ENCODE data around the gene TRABD. TPM values are rescaled to one million over a fixed set of nuclear protein-coding genes. Genes with fewer than 3 reads are reported as not detected.

Gene TRABD
- total and polyA plus RNA-seq, 7 donors = 14.2 to 88.1 (median 21.4) TPM

GRCh38 chr22:50246242-50247175, 60.8 kb downstream of the TRABD start:
- H3K36me3 ChIP-seq = peaks cover 0 to 14% (median 3%) of the 10 kb centered on the region in 4 donors
- H3K4me3 ChIP-seq = no peak overlapping the region
- no peaks in the 10 kb centered on the region for H3K9me3 ChIP-seq
- H3K27me3 ChIP-seq = no peaks in the 10 kb centered on the region
- intact Hi-C loops (cut with DNase I) = loop anchor here (2.0 to 5.0 kb wide), 2 partner anchors 56 to 281 kb away; partner anchors contain the start of gene SCO2
- no peak for DNase-seq
- peaks cover 3 to 74% (median 54%) of the 10 kb centered on the region in 4 donors for H3K4me1 ChIP-seq
- peak overlapping the region in 1 of 4 donors; percentile 92 for H3K27ac ChIP-seq
- TF ChIP-seq, protein P1, sequence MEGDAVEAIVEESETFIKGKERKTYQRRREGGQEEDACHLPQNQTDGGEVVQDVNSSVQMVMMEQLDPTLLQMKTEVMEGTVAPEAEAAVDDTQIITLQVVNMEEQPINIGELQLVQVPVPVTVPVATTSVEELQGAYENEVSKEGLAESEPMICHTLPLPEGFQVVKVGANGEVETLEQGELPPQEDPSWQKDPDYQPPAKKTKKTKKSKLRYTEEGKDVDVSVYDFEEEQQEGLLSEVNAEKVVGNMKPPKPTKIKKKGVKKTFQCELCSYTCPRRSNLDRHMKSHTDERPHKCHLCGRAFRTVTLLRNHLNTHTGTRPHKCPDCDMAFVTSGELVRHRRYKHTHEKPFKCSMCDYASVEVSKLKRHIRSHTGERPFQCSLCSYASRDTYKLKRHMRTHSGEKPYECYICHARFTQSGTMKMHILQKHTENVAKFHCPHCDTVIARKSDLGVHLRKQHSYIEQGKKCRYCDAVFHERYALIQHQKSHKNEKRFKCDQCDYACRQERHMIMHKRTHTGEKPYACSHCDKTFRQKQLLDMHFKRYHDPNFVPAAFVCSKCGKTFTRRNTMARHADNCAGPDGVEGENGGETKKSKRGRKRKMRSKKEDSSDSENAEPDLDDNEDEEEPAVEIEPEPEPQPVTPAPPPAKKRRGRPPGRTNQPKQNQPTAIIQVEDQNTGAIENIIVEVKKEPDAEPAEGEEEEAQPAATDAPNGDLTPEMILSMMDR (IDR thresholded peaks at IDR 0.05) = no peak
- TF ChIP-seq POLR2A (IDR thresholded peaks at IDR 0.05) (no peak), POLR2AphosphoS5 (IDR thresholded peaks at IDR 0.05) (no peak), EP300 (IDR thresholded peaks at IDR 0.05) (no peak)
- WGBS, 2 donors = 88% methylated on average over 20 of the region's 20 CpGs

- DNase-seq = no peak
- Histone ChIP-seq H3K27ac (no peak overlapping the region), H3K9me3 (no peaks in the 10 kb centered on the region), H3K4me3 (no peak overlapping the region), H3K36me3 (peaks cover 0 to 14% (median 3%) of the 10 kb centered on the region in 4 donors), H3K27me3 (no peaks in the 10 kb centered on the region), H3K4me1 (peaks cover 0 to 70% (median 48%) of the 10 kb centered on the region in 4 donors)
- intact Hi-C loops (cut with DNase I) = loop anchor here (2.0 to 5.0 kb wide), 2 partner anchors 55 to 280 kb away; partner anchors contain the start of gene SCO2
- 25 to 51% methylated on average over 16 of the region's 16 CpGs for WGBS, 2 donors
- TF ChIP-seq, protein P1 (IDR thresholded peaks at IDR 0.05) = no peak
- TF ChIP-seq POLR2A (IDR thresholded peaks at IDR 0.05) (no peak), POLR2AphosphoS5 (IDR thresholded peaks at IDR 0.05) (no peak), EP300 (IDR thresholded peaks at IDR 0.05) (no peak)
Observed at GRCh38 chr22:50247748-50248147, 62.0 kb downstream of the TRABD start.

GRCh38 chr22:50248196-50249081, 62.7 kb downstream of the TRABD start:
- Histone ChIP-seq H3K4me1 (peaks cover 0 to 63% (median 41%) of the 10 kb centered on the region in 4 donors), H3K9me3 (no peaks in the 10 kb centered on the region)
- intact Hi-C loops (cut with DNase I) = loop anchor here (5.0 kb wide), 1 partner anchor 279 kb away; the partner anchor contains the start of gene SCO2

More at GRCh38 chr22:50248196-50249081, 62.7 kb downstream of the TRABD start:
- no peak overlapping the region for H3K4me3 ChIP-seq
- WGBS, 2 donors = 83 to 91% methylated on average over 29 of the region's 29 CpGs
- peaks cover 0 to 14% (median 3%) of the 10 kb centered on the region in 4 donors for H3K36me3 ChIP-seq
- H3K27me3 ChIP-seq = no peaks in the 10 kb centered on the region
- DNase-seq = no peak
- no peak overlapping the region for H3K27ac ChIP-seq
- TF ChIP-seq POLR2A (IDR thresholded peaks at IDR 0.05) (no peak), POLR2AphosphoS5 (IDR thresholded peaks at IDR 0.05) (no peak), EP300 (IDR thresholded peaks at IDR 0.05) (no peak)
- TF ChIP-seq, protein P1 (IDR thresholded peaks at IDR 0.05) = no peak

Other genes starting within 250 kb of the TRABD start
- 10 to 100 TPM; 26.3 to 50.0 (median 41.8) TPM for gene PIM3, start 225.1 kb upstream of the TRABD start, total RNA-seq
- 100 to 1,000 TPM in 1 of 3 donors, 10 to 100 TPM in 2; 34.8 to 126 (median 60.1) TPM for gene PIM3, start 225.1 kb upstream of the TRABD start, polyA plus RNA-seq
- gene IL17REL, start 173.1 kb upstream of the TRABD start, total RNA-seq = not detected
- gene IL17REL, start 173.1 kb upstream of the TRABD start, polyA plus RNA-seq = 1 to 10 TPM in 1 of 3 donors, not detected in 2; 1.6 TPM
- gene TTLL8, start 127.6 kb upstream of the TRABD start, total RNA-seq = not detected
- not detected for gene TTLL8, start 127.6 kb upstream of the TRABD start, polyA plus RNA-seq
- gene MLC1, start 100.5 kb upstream of the TRABD start, total RNA-seq = under 1 TPM in 2 of 4 donors, not detected in 2; 0.14 to 0.16 TPM
- under 1 TPM in 1 of 3 donors, not detected in 2; 0.23 TPM for gene MLC1, start 100.5 kb upstream of the TRABD start, polyA plus RNA-seq
- 1 to 10 TPM in 3 of 4 donors, under 1 TPM in 1; 0.82 to 5.6 (median 2.6) TPM for gene MOV10L1, start 95.9 kb upstream of the TRABD start, total RNA-seq
- under 1 TPM in 1 of 3 donors, not detected in 2; 0.47 TPM for gene MOV10L1, start 95.9 kb upstream of the TRABD start, polyA plus RNA-seq
- gene PANX2, start 15.2 kb upstream of the TRABD start, total RNA-seq = 1 to 10 TPM in 1 of 4 donors, under 1 TPM in 2, not detected in 1; 0.27 to 3.0 (median 0.36) TPM
- gene PANX2, start 15.2 kb upstream of the TRABD start, polyA plus RNA-seq = under 1 TPM in 2 of 3 donors, not detected in 1; 0.17 to 0.60 TPM
- gene SELENOO, start 15.1 kb downstream of the TRABD start, total RNA-seq = 10 to 100 TPM; 17.5 to 30.2 (median 22.3) TPM
- gene SELENOO, start 15.1 kb downstream of the TRABD start, polyA plus RNA-seq = 10 to 100 TPM; 10.2 to 26.5 (median 15.7) TPM
- 10 to 100 TPM; 23.5 to 67.0 (median 28.2) TPM for gene TUBGCP6, start 59.1 kb downstream of the TRABD start, total RNA-seq
- 10 to 100 TPM in 1 of 3 donors, 1 to 10 TPM in 2; 4.6 to 33.4 (median 4.8) TPM for gene TUBGCP6, start 59.1 kb downstream of the TRABD start, polyA plus RNA-seq
- gene HDAC10, start 65.4 kb downstream of the TRABD start, total RNA-seq = 10 to 100 TPM in 3 of 4 donors, 1 to 10 TPM in 1; 7.2 to 47.4 (median 14.9) TPM
- gene HDAC10, start 65.4 kb downstream of the TRABD start, polyA plus RNA-seq = 10 to 100 TPM in 2 of 3 donors, 1 to 10 TPM in 1; 8.8 to 45.9 (median 12.0) TPM
- 1 to 10 TPM; 2.5 to 10.0 (median 6.7) TPM for gene MAPK12, start 75.8 kb downstream of the TRABD start, total RNA-seq
- gene MAPK12, start 75.8 kb downstream of the TRABD start, polyA plus RNA-seq = 1 to 10 TPM in 2 of 3 donors, under 1 TPM in 1; 0.60 to 6.0 (median 2.1) TPM
- 1 to 10 TPM in 3 of 4 donors, under 1 TPM in 1; 0.82 to 6.6 (median 4.5) TPM for gene MAPK11, start 84.5 kb downstream of the TRABD start, total RNA-seq
- 1 to 10 TPM in 2 of 3 donors, under 1 TPM in 1; 0.23 to 7.3 (median 1.2) TPM for gene MAPK11, start 84.5 kb downstream of the TRABD start, polyA plus RNA-seq
- 100 to 1,000 TPM in 1 of 4 donors, 10 to 100 TPM in 3; 60.4 to 150 (median 68.7) TPM for gene PLXNB2, start 121.7 kb downstream of the TRABD start, total RNA-seq
- gene PLXNB2, start 121.7 kb downstream of the TRABD start, polyA plus RNA-seq = 100 to 1,000 TPM in 1 of 3 donors, 10 to 100 TPM in 2; 18.6 to 142 (median 35.8) TPM
- 1 to 10 TPM; 2.1 to 7.2 (median 2.8) TPM for gene DENND6B, start 141.1 kb downstream of the TRABD start, total RNA-seq
- 1 to 10 TPM in 2 of 3 donors, under 1 TPM in 1; 0.69 to 4.4 (median 1.2) TPM for gene DENND6B, start 141.1 kb downstream of the TRABD start, polyA plus RNA-seq
- gene PPP6R2, start 157.4 kb downstream of the TRABD start, total RNA-seq = 10 to 100 TPM; 29.0 to 64.5 (median 43.9) TPM
- 10 to 100 TPM; 15.0 to 57.5 (median 22.4) TPM for gene PPP6R2, start 157.4 kb downstream of the TRABD start, polyA plus RNA-seq

Measured in sigmoid colon (tissue), 7 donors.